HG03039 (cell line): ENCODE data around the gene CD27.
"Not testable (repeated sequence)": the region's sequence is repeated elsewhere in the genome, so short reads cannot be mapped to it uniquely, and the experiment has no call there.

ENCODE experiments used
- ATAC-seq: cut with Tn5 transposase; IDR thresholded peaks from one replicate; pipeline ENCODE4 v1.9.1; 2021; ENCODE audit warnings: mild to moderate bottlenecking, moderate library complexity; ENCODE audit not compliant: unreplicated experiment

CD27 gene

DNA sequence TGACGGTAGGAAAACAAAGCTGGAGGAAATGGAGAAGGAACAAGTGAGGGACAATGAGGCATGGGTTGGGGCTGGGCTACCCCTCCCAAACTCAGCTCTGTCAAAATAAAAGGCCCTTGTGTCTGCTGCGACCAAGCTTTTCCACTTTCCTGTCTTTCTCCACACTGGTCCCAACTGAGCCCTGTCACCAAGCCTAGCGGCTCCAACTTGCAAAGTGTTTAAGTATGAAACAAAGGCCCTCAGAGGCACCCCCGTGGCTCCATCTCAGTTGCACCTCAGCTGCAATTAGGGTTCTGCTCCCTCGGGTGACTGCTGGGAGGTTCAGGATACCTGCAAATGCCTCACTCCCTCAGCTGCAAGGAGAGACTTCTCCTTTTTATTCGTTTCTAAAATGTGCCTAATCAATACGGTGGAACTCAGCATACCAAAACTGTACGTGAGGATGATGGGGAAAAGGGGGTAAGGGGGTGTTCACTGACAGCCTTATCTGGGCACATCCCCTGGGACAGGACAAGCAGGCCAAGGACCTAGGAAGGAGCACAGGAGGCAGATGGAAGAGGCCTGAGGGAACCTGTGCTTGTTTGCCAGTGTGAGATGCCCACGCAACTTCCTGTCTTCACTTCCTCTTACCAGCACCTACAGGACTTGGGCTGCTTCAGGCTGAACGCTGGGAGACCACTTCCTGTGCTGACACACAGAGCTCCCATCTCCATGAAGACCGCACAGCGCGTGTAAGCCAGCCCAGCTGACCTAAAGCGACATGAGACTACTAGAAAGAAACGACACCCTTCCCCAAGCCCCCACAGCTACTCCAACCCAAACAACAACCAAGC, 16.9 kb downstream of the CD27 start:
- ATAC-seq = peak; percentile 75

DNA sequence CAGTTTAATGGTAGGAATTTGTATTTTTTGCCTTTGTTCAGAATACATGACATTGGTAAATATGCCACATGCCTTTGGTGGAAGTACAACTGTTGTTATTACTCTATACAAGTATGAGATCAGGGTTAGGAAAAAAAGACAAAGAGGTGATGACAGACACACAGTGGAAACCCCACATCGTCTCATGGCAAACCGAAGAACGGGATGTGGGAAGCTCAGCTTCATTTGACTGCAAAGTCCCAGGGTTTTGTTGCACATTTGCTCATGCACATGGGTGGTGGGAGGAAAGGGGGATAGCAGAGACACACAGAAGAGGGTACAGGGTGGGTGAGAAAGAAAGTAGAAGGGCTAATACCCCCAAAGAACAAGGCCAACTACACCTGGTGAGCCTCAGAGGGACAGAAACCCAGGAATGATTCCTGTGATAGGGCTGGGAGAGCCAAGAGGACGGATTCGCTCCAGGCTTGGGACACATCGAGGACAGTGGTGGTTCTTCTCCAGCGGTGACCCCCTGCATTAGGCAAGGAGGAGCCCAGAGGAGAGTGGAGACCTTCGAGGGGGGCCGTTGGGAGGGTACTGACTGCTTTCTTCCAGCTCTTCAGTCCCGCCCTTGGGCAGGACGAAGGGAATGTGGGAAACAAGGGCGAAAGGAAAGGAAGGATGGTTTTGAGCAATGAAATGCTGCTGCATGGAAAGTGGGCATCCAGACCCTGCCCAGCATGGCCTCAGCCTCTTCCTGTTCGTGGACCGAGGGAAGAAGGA, 17.7 kb downstream of the CD27 start:
- ATAC-seq = no peak

DNA sequence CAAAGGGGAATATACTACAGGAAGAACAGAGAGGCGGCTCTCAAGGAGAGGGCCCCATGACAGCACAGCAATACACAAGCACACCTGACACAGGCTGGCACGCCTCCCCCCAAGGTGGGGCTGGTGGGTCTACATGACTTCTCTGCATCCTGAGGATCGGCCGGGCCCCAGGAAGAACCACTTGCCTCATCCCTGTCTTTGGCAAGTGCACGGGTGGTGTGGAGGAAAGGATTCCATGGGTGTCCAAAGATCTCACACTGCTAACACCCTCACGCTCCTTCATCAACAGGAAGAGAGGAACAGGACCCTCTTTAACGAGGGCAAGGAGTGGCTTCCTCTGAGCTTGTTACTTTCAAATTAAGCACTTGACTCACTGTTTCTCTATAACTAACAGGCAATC, 18.5 kb downstream of the CD27 start:
- ATAC-seq = no peak

DNA sequence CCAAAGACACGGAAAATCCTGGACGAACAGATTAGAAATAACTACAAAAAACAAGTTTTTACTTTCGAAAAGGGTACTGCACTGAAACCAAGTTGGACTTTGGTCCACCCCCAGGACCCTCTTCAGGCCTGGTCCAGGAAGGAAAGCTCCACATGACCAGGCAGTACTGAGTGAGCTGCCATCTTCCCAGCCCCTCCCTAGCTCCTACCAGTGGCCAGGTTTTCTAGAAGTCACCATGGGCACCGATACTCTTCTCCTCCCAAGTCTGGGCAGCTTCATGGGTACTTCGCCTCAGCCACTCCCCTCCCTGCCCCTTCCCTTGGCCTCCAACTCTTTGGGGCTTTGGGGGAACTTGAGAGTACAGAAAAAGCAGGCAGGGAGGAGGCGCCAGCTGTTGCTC, 19.1 kb downstream of the CD27 start:
- no peak for ATAC-seq

DNA sequence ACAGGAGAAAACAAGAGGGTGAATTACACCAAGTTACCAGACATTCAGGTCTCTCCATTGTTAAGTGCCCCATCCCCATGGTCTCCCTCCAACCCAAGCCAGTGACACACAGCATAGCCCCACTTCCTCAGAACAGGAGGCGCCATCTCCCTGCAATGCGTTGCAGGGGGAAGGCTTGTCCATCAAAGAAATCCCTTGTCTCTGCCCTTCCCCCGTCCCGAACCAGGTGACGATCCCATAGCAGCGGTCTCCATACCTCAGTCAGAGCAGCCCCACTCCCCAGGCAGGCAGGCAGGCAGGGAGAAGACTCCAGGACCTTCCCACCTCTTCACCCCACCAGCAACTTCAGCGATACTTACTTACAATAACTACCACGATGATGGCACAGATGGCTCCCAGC, 19.8 kb downstream of the CD27 start:
- no peak for ATAC-seq

DNA sequence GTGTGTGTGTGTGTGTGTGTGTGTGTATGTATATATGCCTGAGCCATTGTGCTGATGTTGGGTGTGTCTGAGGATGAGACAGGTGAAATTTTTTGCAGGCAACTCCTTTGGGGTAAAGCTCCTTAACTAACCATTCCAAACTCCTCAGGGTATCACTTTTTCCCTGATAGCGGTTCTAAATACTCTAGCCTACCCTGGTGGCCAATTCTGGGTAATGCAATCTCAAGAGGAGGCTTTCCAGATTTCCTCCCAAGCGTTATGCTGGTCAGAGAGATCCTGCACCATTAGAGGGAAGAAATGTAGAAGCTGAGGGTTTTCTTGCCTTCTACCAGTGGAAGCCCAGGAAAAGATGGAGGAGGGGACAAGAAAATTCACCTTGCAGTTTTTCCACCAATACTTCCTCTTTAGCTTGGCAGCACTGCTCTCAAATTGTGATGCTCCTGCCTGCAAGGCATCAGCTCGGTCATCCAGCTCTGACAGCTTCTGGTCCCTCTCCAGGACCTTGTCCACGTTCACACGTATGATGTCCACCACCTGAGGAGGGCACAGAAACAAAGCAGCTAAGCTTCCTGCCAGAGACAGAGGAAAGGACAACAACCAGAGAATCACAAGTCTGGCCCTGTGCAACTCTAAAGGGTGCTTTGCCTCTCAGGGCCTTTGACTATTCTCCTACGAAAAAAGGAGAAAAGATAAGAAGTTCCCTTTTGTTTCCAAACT, 20.9 kb downstream of the CD27 start:
- no peak for ATAC-seq

DNA sequence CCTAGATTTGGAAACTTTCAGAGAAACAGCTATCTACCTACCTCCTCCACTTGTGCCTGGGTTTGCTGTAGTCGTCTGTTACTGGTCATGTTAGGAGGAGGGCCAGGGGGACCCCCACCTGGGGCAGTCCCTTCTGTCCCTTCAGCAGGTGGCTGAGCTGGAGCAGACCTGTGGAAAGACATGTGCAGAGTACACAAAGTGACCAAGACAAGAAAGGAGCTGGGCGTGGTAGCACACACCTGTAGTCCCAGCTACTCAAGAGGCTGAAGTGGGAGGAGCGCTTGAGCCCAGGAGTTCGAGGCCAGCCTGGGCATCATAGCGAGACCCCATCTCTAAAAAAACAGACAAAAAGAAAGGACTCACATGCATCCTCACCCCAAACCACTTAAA, 21.4 kb downstream of the CD27 start:
- ATAC-seq = no peak

DNA sequence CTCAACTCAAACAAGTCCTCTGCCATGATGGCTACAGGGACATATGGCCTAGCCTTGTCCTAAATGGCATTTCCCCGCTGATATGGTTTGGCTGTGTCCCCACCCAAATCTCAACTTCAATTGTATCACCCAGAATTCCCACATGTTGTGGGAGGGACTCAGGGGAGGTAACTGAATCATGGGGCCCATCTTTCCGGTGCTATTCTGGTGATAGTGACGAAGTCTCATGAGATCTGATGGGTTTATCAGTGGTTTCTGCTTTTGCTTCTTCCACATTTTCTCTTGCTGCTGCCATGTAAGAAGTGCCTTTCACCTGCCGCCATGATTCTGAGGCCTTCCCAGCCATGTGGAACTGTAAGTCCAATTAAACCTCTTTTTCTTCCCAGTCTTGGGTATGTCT, 22.0 kb downstream of the CD27 start:
- not testable (repeated sequence) for ATAC-seq

DNA sequence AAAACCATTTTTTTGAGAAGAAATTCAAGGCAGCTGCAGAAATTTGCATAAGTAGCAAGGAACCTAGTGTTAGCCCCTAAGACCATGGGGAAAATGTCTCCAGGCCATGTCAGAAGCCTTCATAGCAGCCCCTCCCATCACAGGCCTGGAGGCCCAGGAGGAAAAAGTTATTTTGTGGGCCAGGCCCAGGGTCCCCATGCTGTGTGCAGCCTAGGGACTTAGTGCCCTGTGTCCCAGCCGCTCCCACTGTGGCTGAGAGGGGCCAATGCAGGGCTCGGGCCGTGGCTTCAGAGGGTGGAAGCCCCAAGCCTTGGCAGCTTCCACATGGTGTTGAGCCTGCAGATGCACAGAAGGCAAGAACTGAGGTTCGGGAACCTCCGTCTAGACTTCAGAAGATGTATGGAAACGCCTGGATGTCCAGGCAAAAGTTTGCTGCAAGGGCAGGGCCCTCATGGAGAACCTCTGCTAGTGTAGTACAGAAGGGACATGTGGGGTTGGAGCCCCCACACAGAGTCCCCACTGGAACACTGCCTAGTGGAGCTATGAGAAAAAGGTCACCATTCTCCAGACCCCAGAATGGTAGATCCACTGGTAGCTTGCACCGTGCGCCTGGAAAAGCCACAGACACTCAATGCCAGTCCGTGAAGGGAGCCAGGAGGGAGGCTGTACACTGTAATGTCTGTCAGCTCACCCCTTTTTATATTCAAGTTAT, 23.0 kb downstream of the CD27 start:
- ATAC-seq = not testable (repeated sequence)

DNA sequence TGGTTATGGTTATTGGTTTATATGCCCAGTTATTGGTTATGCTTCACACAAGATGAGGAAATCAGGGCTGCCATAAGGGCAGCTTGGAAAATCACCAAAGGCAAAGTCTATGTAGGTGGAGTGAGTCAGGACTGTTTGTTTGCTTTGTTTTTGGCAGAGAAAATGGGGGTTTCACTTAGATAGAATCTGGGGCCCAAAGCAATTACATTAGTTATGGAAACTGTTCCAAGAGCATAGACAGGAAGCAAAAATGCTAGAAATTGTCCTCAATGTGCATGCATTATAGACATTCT, 23.5 kb downstream of the CD27 start:
- ATAC-seq = no peak

DNA sequence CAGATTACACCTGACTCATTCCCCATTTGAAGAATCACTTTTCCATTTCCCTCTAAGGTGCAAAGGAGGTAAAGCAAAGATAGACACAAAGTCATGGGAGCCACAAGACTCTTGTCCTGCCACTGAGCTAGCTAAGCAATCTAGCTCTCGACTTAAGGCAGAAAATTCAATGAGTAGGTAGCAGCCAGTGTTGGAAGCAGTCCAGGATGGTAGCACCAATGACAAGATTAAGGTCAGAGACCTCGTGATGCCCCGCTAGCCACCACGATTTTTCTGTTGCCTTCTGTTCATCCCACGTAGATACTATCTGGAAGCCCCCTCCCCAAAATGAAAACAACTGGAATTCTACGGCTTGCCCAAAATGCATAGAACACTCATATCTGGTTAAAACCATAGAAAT, 24.3 kb downstream of the CD27 start:
- no peak for ATAC-seq

DNA sequence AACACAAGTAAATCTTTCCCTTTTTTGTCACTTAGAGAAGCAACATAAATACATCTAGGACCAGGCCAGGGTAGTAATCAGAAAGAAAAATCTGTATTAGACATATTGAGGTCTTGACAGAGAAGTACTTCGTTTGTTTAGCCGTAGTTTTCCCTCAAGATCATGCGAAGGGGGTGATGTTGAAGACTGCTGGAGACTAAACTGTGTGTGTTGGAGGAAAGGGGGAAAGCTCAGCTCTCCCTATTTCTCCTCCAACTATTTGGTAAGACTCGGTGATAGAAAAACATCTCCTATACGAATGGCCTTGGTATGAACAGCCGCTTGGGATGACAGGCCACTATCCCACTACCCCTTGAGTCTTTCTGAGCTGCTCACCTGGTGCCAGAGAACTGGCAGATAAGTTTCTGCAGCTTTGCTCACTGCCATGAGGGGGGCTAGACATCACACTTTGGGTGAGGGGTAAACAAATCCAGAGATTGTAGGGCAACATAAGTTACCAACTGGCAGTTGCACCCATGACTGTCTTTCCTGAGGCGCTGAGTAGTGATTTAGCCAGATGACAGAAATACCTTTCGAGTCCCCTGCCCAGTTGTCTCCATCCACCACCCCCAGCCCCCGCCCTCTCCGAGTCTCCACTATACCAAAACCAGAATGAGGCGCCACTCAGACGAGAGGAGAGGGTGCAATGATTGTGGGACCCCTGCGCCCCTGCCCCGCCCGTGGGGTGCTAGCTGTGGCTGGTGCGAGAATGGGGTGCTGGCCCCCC, 25.0 kb downstream of the CD27 start:
- no peak for ATAC-seq

DNA sequence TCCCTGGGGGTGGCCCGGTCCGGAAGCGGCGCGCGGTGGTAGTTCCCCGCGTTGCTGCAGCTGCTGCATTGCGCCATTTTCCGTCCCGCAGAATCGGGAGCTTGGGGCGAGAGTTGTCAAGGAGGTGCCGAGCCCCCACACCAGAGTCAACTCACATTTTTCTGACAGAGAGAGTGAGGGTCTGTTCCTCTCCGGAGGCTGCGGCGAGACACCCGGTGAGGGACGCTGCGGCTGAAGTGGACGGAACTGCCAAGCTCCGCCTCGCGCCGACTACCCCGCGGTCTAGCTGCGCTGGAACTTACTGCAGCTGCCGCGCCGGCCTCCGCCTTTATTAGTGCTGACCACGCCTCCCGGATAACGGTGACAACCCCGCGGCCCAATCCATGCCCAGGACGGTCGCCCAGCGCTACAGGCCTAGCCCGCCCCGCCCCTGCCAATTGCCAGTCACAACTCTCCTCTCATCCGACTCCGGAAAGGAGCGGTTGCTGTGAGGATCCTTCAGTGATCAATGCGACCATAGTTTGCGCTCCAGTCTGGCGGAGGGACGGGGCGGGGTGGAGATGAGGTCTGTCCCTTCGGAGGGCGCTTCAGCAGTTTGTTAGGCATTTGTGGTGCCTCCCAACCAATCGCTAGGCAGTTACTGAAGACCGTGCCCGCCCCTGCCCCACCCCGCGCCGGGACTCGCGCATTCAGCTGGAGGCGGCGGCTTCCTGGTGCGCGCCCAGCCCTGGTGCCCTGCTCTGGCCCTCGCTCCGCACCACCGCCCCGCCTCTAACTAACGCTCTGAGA, 25.8 kb downstream of the CD27 start, which contains the start of gene VAMP1:
Gene VAMP1 (minus strand): TSS at position 303 of the 789 bp plus-strand sequence. CDS start 146 bp downstream, at position 157.
- ATAC-seq = peak; percentile 80

DNA sequence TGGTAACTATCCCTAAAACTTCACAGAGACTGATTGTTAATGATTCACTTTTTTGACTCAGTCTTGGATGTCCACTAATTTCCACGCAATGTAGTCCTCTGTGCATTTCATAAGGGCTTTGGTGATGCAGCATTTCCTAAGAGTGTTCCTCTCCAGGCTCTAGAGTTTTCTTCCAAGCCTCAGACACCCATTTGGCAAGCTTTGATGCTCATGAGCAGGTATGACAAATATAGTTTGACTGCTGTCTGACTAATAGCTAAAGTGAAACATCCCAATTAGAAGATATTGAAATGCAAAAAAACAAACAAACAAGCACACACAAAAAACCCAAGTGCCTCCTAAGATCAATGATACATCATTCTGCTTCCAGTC, 27.2 kb downstream of the CD27 start:
- no peak for ATAC-seq

DNA sequence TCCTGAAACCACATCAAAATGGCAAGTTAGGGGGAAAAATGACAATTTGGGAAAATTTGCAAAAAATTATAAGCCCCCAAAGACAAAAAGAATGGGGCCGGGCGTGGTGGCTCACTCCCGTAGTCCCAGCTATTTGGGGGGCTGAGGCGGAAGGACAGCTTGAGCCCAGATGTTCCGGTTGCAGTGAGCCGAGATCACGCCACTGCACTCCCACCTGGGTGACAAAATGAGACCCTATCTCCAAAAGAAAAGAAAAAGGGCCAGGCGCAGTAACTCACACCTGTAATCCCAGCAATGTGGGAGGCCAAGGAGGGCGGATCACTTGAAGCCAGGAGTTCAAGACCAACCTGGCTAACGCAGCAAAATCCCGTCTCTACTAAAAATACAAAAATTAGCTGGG, 27.7 kb downstream of the CD27 start:
- no peak for ATAC-seq

DNA sequence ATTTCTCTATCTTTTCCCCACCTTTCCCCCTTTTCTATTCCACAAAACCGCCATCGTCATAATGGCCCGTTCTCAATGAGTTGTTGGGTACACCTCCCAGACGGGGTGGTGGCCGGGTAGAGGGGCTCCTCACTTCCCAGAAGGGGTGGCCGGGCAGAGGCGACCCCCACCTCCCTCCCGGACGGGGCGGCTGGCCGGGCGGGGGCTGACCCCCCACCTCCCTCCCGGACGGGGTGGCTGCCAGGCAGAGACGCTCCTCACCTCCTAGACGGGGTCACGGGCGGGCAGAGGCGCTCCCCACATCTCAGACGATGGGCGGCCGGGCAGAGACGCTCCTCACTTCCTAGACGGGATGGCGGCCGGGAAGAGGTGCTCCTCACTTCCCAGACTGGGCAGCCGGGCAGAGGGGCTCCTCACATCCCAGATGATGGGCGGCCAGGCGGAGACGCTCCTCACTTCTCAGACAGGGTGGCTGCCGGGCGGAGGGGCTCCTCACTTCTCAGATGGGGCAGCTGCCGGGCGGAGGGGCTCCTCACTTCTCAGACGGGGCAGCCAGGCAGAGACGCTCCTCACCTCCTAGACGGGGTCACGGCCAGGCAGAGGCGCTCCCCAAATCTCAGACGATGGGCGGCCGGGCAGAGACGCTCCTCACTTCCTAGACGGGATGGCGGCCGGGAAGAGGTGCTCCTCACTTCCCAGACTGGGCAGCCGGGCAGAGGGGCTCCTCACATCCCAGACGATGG, 30.6 kb downstream of the CD27 start:
- ATAC-seq = not testable (repeated sequence)

DNA sequence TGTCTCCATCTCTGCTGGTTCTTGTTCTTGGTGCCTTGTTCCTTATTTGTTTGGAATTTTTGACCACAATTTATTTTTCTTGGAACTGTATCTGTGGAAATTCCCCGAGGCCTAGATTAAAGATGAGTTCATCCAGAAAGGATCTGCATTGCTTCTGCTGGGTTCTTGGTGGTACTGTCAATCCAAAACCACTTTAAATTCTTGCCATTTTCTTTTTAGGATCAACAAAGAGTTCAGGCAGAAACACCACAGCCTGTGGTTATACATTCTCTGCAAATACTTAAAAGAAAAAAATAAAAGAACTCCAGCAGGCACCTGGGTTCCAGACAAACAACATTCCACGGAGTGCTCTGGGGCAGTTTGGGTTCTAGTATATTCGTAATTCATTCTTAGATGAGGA, 31.7 kb downstream of the CD27 start:
- ATAC-seq = no peak

DNA sequence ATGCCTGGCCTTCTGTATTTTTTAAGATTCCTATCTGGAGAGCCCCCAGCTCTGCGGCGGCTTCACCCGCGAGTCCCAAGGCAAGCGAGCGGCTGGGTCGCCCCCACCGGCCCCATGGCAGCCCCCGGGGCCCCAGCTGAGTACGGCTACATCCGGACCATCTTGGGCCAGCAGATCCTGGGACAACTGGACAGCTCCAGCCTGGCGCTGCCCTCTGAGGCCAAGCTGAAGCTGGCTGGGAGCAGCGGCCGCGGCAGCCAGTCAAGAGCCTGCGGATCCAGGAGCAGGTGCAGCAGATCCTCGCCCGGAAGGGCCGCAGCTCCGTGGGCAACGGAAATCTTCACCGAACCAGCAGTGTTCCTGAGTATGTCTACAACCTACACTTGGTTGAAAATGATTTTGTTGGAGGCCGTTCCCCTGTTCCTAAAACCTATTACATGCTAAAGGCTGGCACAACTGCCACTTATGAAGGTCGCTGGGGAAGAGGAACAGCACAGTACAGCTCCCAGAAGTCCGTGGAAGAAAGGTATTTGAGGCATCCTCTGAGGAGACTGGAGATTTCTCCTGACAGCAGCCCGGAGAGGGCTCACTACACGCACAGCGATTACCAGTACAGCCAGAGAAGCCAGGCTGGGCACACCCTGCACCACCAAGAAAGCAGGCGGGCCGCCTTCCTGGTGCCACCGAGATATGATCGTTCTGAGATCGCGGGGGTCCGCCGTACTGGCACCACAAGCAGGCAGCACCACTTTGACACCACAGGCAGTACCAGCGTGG, 33.0 kb downstream of the CD27 start:
- ATAC-seq = not testable (repeated sequence)
